HEK293 (cell line): ENCODE data around the gene PVALEF.

Experiments used
- CTCF ChIA-PET: fragments of 350-600 bp; formaldehyde crosslinking; extraction: SDS; loops from one replicate; lab custom pipeline; 2021; ENCODE audit warnings: antibody characterized with exemption; lab: Yijun Ruan, JAX
- POLR2A ChIA-PET: fragments of 300-600 bp; formaldehyde crosslinking; extraction: SDS; loops from one replicate; lab custom pipeline; 2020; ENCODE audit warnings: antibody characterized with exemption, inconsistent platforms; lab: Yijun Ruan, JAX
- H3K27ac ChIP-seq: fragments of 200-500 bp; sonication (Bioruptor generic); 2 replicates; pipeline ENCODE4 v1.5.1; 2014; ENCODE audit warnings: low read depth, low read length, control low read depth, inconsistent platforms; ENCODE audit errors: extremely low read depth
- H3K36me3 ChIP-seq, 2 experiments: fragments of 200-500 bp in 1 of 2; sonication (Bioruptor generic) in 1 of 2; 1 replicate in 1 of 2; 2 replicates in 1 of 2; pipeline ENCODE4 v1.5.1; 2014 to 2017; ENCODE audit warnings: inconsistent platforms in 2 of 2, low read length in 2 of 2; ENCODE audit not compliant: control insufficient read depth in 2 of 2, insufficient read depth in 1 of 2
- H3K4me1 ChIP-seq: fragments of 200-500 bp; sonication (Bioruptor generic); 2 replicates; pipeline ENCODE4 v1.5.1; 2014; ENCODE audit warnings: mild to moderate bottlenecking, low read length, inconsistent platforms; ENCODE audit not compliant: control insufficient read depth, insufficient read depth
- H3K4me3 ChIP-seq: 2 replicates; pipeline ENCODE4 v1.5.1; 2011; ENCODE audit warnings: low read depth, mild to moderate bottlenecking, control low read depth, low read length, moderate library complexity
- H3K9me3 ChIP-seq: fragments of 200-500 bp; sonication (Bioruptor generic); 2 replicates; pipeline ENCODE4 v1.5.1; 2014; ENCODE audit warnings: low read depth, low read length, inconsistent platforms; ENCODE audit not compliant: control insufficient read depth, insufficient read depth
- KLF7 ChIP-seq: fragments of 450-650 bp; formaldehyde crosslinking; IDR thresholded peaks from 2 replicates; pipeline ENCODE4 v1.5.1; 2016; ENCODE audit warnings: missing biosample characterization, missing genetic modification characterization, borderline replicate concordance
- REST ChIP-seq: fragments of 450-650 bp; formaldehyde crosslinking; IDR thresholded peaks from 2 replicates; pipeline ENCODE4 v1.5.1; 2016; ENCODE audit warnings: missing biosample characterization, missing genetic modification characterization
- TCF7L2 ChIP-seq: IDR thresholded peaks from 2 replicates; pipeline ENCODE4 v1.6.1; 2011; ENCODE audit warnings: low read depth, mild to moderate bottlenecking, inconsistent platforms, low read length, moderate library complexity, borderline replicate concordance
- ZBTB11 ChIP-seq: fragments of 450-650 bp; formaldehyde crosslinking; conservative IDR thresholded peaks from 2 replicates; pipeline ENCODE4 v1.5.1; 2016; ENCODE audit warnings: low read depth, missing biosample characterization, missing genetic modification characterization
- ZNF184 ChIP-seq: fragments of 450-650 bp; IDR thresholded peaks from 2 replicates; pipeline ENCODE4 v1.5.1; 2018; ENCODE audit warnings: missing biosample characterization, mild to moderate bottlenecking, missing genetic modification characterization
- ZNF214 ChIP-seq: fragments of 450-650 bp; formaldehyde crosslinking; IDR thresholded peaks from 2 replicates; pipeline ENCODE4 v1.5.1; 2017; ENCODE audit warnings: missing biosample characterization, mild to moderate bottlenecking, missing genetic modification characterization, borderline replicate concordance
- ZNF26 ChIP-seq: fragments of 450-650 bp; formaldehyde crosslinking; IDR thresholded peaks from 2 replicates; pipeline ENCODE4 v1.5.1; 2016; ENCODE audit warnings: missing biosample characterization, missing genetic modification characterization
- ZNF366 ChIP-seq: fragments of 450-650 bp; formaldehyde crosslinking; conservative IDR thresholded peaks from 2 replicates; pipeline ENCODE4 v1.5.1; 2016; ENCODE audit warnings: missing biosample characterization, missing genetic modification characterization
- ZNF449 ChIP-seq: fragments of 450-650 bp; formaldehyde crosslinking; IDR thresholded peaks from 2 replicates; pipeline ENCODE4 v1.5.1; 2017; ENCODE audit warnings: missing biosample characterization, mild to moderate bottlenecking, missing genetic modification characterization, moderate library complexity
- ZNF548 ChIP-seq: fragments of 450-650 bp; formaldehyde crosslinking; IDR thresholded peaks from 2 replicates; pipeline ENCODE4 v1.5.1; 2016; ENCODE audit warnings: missing biosample characterization, missing genetic modification characterization
- ZNF571 ChIP-seq: fragments of 450-650 bp; formaldehyde crosslinking; IDR thresholded peaks from 2 replicates; pipeline ENCODE4 v1.5.0; 2017; ENCODE audit warnings: missing biosample characterization, missing genetic modification characterization
- ZNF670 ChIP-seq: fragments of 450-650 bp; formaldehyde crosslinking; IDR thresholded peaks from 2 replicates; pipeline ENCODE4 v1.5.1; 2016; ENCODE audit warnings: missing biosample characterization, missing genetic modification characterization, low read depth
- TF ChIP-seq, protein P1 (sequence below): fragments of 450-650 bp; formaldehyde crosslinking; IDR thresholded peaks from 2 replicates; pipeline ENCODE4 v1.5.1; 2016; ENCODE audit warnings: missing biosample characterization, missing genetic modification characterization
- TF ChIP-seq, protein P2 (sequence below): fragments of 450-650 bp; formaldehyde crosslinking; IDR thresholded peaks from 2 replicates; pipeline ENCODE4 v1.5.1; 2016; ENCODE audit warnings: missing biosample characterization, missing genetic modification characterization
- TF ChIP-seq, protein P3 (sequence below): fragments of 450-650 bp; formaldehyde crosslinking; IDR thresholded peaks from 2 replicates; pipeline ENCODE4 v1.5.1; 2016; ENCODE audit warnings: missing biosample characterization, missing genetic modification characterization

Gene PVALEF

DNA sequence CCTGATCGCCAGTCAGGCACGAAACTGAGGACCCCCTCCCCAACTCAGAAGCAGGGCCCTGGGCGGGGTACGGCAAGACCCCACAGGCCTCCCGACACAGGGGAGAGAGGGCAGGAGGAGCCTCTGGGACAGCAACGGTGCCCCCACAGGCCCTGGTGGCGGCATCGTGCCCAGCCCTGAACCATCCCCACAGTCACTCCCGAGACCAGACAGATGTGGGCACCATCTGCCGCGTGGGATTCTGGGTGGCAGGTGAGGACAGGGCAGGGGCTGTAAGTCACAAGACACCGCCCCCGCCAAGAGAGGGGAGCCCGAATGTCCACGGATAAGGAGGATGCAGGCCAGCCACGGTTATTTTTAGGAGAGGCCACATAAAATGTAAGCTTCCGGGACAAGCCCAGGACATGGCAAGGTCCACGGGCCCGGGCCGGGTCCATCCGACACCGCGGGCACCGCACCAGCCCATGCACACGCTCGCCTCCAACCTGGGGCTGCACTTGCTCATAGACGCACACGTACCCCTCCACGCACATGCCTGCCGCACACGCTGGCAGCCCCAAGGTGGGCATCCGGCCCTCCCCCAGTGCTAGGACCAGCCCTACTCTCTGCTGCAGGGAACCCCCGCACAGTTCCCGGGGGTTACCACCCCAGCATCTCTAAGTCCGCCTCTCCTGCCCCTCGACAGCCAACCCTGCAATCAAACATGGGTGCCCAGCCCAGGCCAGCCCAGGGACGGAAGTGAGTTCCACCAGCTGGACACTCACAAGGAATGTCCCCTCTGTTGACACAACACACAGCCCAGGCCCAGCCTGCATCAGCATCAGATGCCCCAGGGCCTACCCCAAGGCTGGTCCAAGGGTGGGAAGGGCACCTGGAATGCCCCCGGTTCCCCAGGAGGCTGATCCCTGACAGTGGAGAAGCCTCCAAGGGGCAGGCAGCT is 8.2 kb upstream of the PVALEF start (continued):
- TF ChIP-seq ZBTB11 (no peak), ZNF214 (no peak)
- TF ChIP-seq, protein P1, sequence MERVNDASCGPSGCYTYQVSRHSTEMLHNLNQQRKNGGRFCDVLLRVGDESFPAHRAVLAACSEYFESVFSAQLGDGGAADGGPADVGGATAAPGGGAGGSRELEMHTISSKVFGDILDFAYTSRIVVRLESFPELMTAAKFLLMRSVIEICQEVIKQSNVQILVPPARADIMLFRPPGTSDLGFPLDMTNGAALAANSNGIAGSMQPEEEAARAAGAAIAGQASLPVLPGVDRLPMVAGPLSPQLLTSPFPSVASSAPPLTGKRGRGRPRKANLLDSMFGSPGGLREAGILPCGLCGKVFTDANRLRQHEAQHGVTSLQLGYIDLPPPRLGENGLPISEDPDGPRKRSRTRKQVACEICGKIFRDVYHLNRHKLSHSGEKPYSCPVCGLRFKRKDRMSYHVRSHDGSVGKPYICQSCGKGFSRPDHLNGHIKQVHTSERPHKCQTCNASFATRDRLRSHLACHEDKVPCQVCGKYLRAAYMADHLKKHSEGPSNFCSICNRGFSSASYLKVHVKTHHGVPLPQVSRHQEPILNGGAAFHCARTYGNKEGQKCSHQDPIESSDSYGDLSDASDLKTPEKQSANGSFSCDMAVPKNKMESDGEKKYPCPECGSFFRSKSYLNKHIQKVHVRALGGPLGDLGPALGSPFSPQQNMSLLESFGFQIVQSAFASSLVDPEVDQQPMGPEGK (tag by site-specific recombination): no peak

DNA sequence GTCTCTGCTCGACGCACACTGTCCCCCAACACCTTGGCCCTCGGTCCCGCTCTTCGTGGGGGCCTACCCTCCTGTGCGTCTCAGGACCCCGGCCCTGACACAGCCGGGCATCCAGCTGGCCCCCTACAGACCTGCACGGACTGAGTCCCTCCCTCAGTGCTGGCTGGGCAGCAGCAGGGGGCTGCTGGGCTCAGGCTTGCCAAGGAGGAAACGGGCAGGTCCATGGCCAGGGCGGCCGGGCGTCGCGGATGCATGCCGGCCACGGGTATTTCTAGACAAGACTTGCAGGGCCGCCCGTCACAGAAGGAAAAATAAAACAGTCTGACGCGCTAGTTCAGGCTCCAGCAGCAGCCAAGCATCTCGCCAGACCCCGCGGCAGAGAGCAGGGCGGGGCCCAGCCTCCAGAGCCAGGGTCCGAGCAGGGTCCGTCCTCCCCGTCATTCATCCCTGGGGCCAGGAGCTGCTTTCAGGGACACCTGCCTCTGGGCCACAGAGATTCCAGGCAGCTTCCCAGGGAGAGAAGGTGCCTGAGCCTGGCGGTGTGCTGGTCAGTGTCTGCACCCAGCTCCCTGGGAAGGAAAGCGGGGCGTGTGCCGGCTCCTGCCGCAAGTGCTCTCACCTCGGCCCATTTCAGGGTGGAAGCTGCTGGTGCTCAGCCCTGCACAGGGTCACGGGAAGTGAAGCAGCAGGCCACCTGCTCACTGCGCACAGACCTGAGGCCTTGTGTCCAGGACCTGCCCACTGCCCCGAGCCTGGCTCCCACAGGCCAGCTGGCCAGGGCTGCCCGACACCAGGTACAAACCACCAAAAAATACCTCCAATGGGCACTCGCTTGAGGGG is 7.2 kb upstream of the PVALEF start:
- no peaks in the 10 kb centered on the region for H3K4me1 ChIP-seq
- ChIA-PET CTCF (interaction anchor here (0.7 to 1.0 kb wide), 2 partner anchors 10 to 582 kb away, joined by 3 to 4 read pairs; no protein-coding TSS in a partner anchor), POLR2A (no interaction called here)
- TF ChIP-seq ZNF571 (tag by site-specific recombination): no peak
- TF ChIP-seq, protein P2, sequence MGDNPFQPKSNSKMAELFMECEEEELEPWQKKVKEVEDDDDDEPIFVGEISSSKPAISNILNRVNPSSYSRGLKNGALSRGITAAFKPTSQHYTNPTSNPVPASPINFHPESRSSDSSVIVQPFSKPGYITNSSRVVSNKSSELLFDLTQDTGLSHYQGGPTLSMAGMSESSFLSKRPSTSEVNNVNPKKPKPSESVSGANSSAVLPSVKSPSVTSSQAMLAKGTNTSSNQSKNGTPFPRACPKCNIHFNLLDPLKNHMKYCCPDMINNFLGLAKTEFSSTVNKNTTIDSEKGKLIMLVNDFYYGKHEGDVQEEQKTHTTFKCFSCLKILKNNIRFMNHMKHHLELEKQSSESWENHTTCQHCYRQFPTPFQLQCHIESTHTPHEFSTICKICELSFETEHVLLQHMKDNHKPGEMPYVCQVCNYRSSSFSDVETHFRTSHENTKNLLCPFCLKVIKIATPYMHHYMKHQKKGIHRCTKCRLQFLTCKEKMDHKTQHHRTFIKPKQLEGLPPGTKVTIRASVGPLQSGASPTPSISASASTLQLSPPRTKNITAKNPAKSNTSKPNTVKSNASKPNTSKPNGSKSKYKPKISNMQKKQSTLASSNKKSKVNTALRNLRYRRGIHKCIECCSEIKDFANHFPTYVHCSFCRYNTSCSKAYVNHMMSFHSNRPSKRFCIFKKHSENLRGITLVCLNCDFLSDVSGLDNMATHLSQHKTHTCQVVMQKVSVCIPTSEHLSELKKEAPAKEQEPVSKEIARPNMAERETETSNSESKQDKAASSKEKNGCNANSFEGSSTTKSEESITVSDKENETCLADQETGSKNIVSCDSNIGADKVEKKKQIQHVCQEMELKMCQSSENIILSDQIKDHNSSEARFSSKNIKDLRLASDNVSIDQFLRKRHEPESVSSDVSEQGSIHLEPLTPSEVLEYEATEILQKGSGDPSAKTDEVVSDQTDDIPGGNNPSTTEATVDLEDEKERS (tag by site-specific recombination): no peak
- no peak for TF ChIP-seq KLF7 (tag by site-specific recombination)
- no peak for TF ChIP-seq ZNF548 (tag by site-specific recombination)
- no peak for TF ChIP-seq REST (tag by site-specific recombination)
- TF ChIP-seq ZNF366 (tag by site-specific recombination): no peak
- no peak for TF ChIP-seq ZNF670 (tag by site-specific recombination)
- no peak for TF ChIP-seq ZNF449
- TF ChIP-seq TCF7L2: no peak
- TF ChIP-seq, protein P3, sequence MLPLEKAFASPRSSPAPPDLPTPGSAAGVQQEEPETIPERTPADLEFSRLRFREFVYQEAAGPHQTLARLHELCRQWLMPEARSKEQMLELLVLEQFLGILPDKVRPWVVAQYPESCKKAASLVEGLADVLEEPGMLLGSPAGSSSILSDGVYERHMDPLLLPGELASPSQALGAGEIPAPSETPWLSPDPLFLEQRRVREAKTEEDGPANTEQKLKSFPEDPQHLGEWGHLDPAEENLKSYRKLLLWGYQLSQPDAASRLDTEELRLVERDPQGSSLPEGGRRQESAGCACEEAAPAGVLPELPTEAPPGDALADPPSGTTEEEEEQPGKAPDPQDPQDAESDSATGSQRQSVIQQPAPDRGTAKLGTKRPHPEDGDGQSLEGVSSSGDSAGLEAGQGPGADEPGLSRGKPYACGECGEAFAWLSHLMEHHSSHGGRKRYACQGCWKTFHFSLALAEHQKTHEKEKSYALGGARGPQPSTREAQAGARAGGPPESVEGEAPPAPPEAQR: no peak
- TF ChIP-seq ZNF184 (tag by site-specific recombination): no peak
- no peak for TF ChIP-seq ZNF26 (tag by site-specific recombination)

More for the DNA sequence above, 7.2 kb upstream of the PVALEF start:
- Histone ChIP-seq H3K9me3 (no peaks in the 10 kb centered on the region), H3K4me3 (no peak overlapping the region), H3K36me3 (no peaks in the 10 kb centered on the region), H3K27ac (no peak overlapping the region)
